H1 (cell line): ENCODE results near the gene TAS2R46. TPM values are rescaled to one million over a fixed set of nuclear protein-coding genes. Genes with fewer than 3 reads are reported as not detected.
"Not testable (repeated sequence)": the region's sequence is repeated elsewhere in the genome, so short reads cannot be mapped to it uniquely, and the experiment has no call there.

ENCODE experiments used
- CTCF ChIA-PET: fragments of 300-600 bp; sonication (Branson Sonifier 250); formaldehyde crosslinking; loops from one replicate; lab custom pipeline; 2021; ENCODE audit not compliant: partially characterized antibody; lab: Charles Lee
- POLR2A ChIA-PET: fragments of 300-600 bp; sonication (Branson Sonifier 250); formaldehyde crosslinking; loops from one replicate; lab custom pipeline; 2021; ENCODE audit warnings: inconsistent platforms; ENCODE audit not compliant: partially characterized antibody; lab: Charles Lee
- DNase-seq, 2 experiments: peaks; one replicate each; pipeline versions ENCODE4 v3.0.0 to v3.0.0-alpha.2; 2010 to 2022; ENCODE audit warnings: low spot score in 2 of 2, low read depth in 1 of 2, mixed read lengths in 1 of 2
- FAIRE-seq: peaks from 2 replicates; lab custom pipeline; 2011; peaks lifted over from hg19 to GRCh38; lab: Jason Lieb, UNC
- H2AFZ ChIP-seq: 2 replicates; pipeline ENCODE4 v1.8.1; 2012; ENCODE audit warnings: low read length, inconsistent platforms
- H2AK5ac ChIP-seq: 2 replicates; pipeline ENCODE4 v1.6.1; 2013; ENCODE audit warnings: low read depth, low read length
- H2BK120ac ChIP-seq: replicated peaks from 2 replicates; pipeline ENCODE3; 2013; ENCODE audit warnings: low read depth, low read length, inconsistent platforms
- H2BK12ac ChIP-seq: 2 replicates; pipeline ENCODE4 v1.6.1; 2013; ENCODE audit warnings: low read depth, low read length
- H2BK15ac ChIP-seq: 2 replicates; pipeline ENCODE4 v1.6.1; 2013; ENCODE audit warnings: low read length
- H2BK20ac ChIP-seq: 2 replicates; pipeline ENCODE4 v1.6.1; 2013; ENCODE audit warnings: low read length
- H2BK5ac ChIP-seq: 2 replicates; pipeline ENCODE4 v1.6.1; 2013; ENCODE audit warnings: low read depth, low read length
- H3K14ac ChIP-seq: 2 replicates; pipeline ENCODE4 v1.6.1; 2013; ENCODE audit warnings: inconsistent platforms; ENCODE audit not compliant: insufficient read length
- H3K18ac ChIP-seq: 2 replicates; pipeline ENCODE4 v1.6.1; 2013; ENCODE audit warnings: low read length; ENCODE audit errors: extremely low read depth
- H3K23ac ChIP-seq: 2 replicates; pipeline ENCODE4 v1.6.1; 2013; ENCODE audit warnings: inconsistent platforms; ENCODE audit not compliant: insufficient read length
- H3K23me2 ChIP-seq: 2 replicates; pipeline ENCODE4 v1.6.1; 2013; ENCODE audit warnings: low read depth, low read length
- H3K27ac ChIP-seq: 2 replicates; pipeline ENCODE4 v1.6.1; 2011; ENCODE audit warnings: low read depth, low read length, inconsistent platforms
- H3K27me3 ChIP-seq, 4 experiments: replicated peaks in 1 of 4; 1 replicate in 1 of 4; 2 replicates in 3 of 4; pipeline versions ENCODE4 v1.6.1 to v1.8.1; 2011 to 2013; ENCODE audit warnings: low read length in 3 of 4, mild to moderate bottlenecking in 3 of 4, inconsistent platforms in 2 of 4, mixed read lengths in 2 of 4, moderate library complexity in 1 of 4; ENCODE audit not compliant: control insufficient read depth in 3 of 4, insufficient read depth in 3 of 4; ENCODE audit errors: extremely low read depth in 1 of 4
- H3K36me3 ChIP-seq, 4 experiments: 2 replicates each; pipeline versions ENCODE4 v1.6.1 to v1.8.1; 2011 to 2013; ENCODE audit warnings: mild to moderate bottlenecking in 4 of 4, low read length in 3 of 4, moderate library complexity in 2 of 4, control low read depth in 1 of 4, inconsistent platforms in 1 of 4; ENCODE audit not compliant: insufficient read depth in 4 of 4, control insufficient read depth in 2 of 4
- H3K4ac ChIP-seq: replicated peaks from 2 replicates; pipeline ENCODE3; 2013; ENCODE audit warnings: low read length, low read depth, mixed read lengths, inconsistent platforms; ENCODE audit not compliant: insufficient read length
- H3K4me1 ChIP-seq, 4 experiments: replicated peaks in 1 of 4; 1 replicate in 1 of 4; 2 replicates in 3 of 4; pipeline versions ENCODE4 v1.6.1 to v1.8.1; 2011 to 2013; ENCODE audit warnings: low read length in 3 of 4, inconsistent platforms in 2 of 4, mixed read lengths in 1 of 4; ENCODE audit not compliant: insufficient read depth in 4 of 4, control insufficient read depth in 3 of 4
- H3K4me2 ChIP-seq, 2 experiments: 2 replicates each; pipeline versions ENCODE4 v1.6.1 to v1.8.1; 2011 to 2013; ENCODE audit warnings: low read depth in 2 of 2, low read length in 2 of 2, control low read depth in 1 of 2, inconsistent platforms in 1 of 2, mild to moderate bottlenecking in 1 of 2; ENCODE audit not compliant: insufficient read depth in 1 of 2
- H3K4me3 ChIP-seq, 4 experiments: fragments of 200-600, 300-600 bp in 1 of 4; sonication (generic), shearing (Covaris generic), sonication (Bioruptor Twin) in 1 of 4; 2 replicates each; pipeline versions ENCODE4 v1.5.1 to v1.8.1; 2011 to 2016; ENCODE audit warnings: low read length in 4 of 4, low read depth in 3 of 4, control low read depth in 2 of 4, inconsistent platforms in 2 of 4, mild to moderate bottlenecking in 2 of 4, mixed read lengths in 1 of 4, moderate library complexity in 1 of 4; ENCODE audit not compliant: insufficient read depth in 2 of 4; ENCODE audit errors: extremely low read depth in 1 of 4
- H3K56ac ChIP-seq: replicated peaks from 2 replicates; pipeline ENCODE3; 2013; ENCODE audit warnings: low read depth, mild to moderate bottlenecking, mixed read lengths, low read length, inconsistent platforms; ENCODE audit not compliant: insufficient read length
- H3K79me1 ChIP-seq: 2 replicates; pipeline ENCODE4 v1.6.1; 2013; ENCODE audit warnings: low read depth, low read length, control low read depth
- H3K79me2 ChIP-seq, 2 experiments: 2 replicates each; pipeline versions ENCODE4 v1.6.1 to v1.8.1; 2012 to 2013; ENCODE audit warnings: low read length in 2 of 2, mild to moderate bottlenecking in 2 of 2, inconsistent platforms in 1 of 2; ENCODE audit not compliant: insufficient read depth in 2 of 2, control insufficient read depth in 1 of 2
- H3K9ac ChIP-seq, 4 experiments: replicated peaks in 1 of 4; 1 replicate in 1 of 4; 2 replicates in 3 of 4; pipeline versions ENCODE4 v1.6.1 to v1.8.1; 2011 to 2013; ENCODE audit warnings: low read depth in 3 of 4, low read length in 3 of 4, control low read depth in 2 of 4, mild to moderate bottlenecking in 2 of 4, moderate library complexity in 2 of 4, inconsistent platforms in 1 of 4; ENCODE audit errors: extremely low read depth in 1 of 4
- H3K9me3 ChIP-seq, 2 experiments: 2 replicates each; pipeline versions ENCODE4 v1.6.1 to v1.8.1; 2012 to 2013; ENCODE audit warnings: mild to moderate bottlenecking in 2 of 2, moderate library complexity in 2 of 2, control low read depth in 1 of 2, inconsistent platforms in 1 of 2, low read depth in 1 of 2, low read length in 1 of 2, mixed read lengths in 1 of 2; ENCODE audit not compliant: insufficient read depth in 2 of 2
- H4K20me1 ChIP-seq, 2 experiments: replicated peaks in 1 of 2; 2 replicates each; pipeline versions ENCODE3 to v1.8.1; 2011 to 2013; ENCODE audit warnings: inconsistent platforms in 2 of 2, low read length in 2 of 2, mild to moderate bottlenecking in 1 of 2; ENCODE audit not compliant: insufficient read depth in 2 of 2, control insufficient read depth in 1 of 2
- H4K5ac ChIP-seq: 2 replicates; pipeline ENCODE4 v1.6.1; 2013; ENCODE audit warnings: low read length, low read depth, mixed read lengths, inconsistent platforms; ENCODE audit not compliant: insufficient read length
- H4K8ac ChIP-seq: 2 replicates; pipeline ENCODE4 v1.8.0; 2013; ENCODE audit warnings: mild to moderate bottlenecking, moderate library complexity, low read length, inconsistent platforms; ENCODE audit not compliant: insufficient read depth; ENCODE audit errors: extremely low read depth
- H4K91ac ChIP-seq: replicated peaks from 2 replicates; pipeline ENCODE3; 2013; ENCODE audit warnings: low read length, mixed read lengths, inconsistent platforms; ENCODE audit not compliant: insufficient read length
- WGBS, 2 experiments: shearing (Covaris generic) in 1 of 2; methylation state at CpG; one replicate each; pipeline versions ENCODE4 v1.1.6 to v1.1.7; 2013 to 2015; ENCODE audit warnings: low lambda C conversion rate in 2 of 2, mixed read lengths in 2 of 2, inconsistent platforms in 1 of 2, low coverage in 1 of 2, missing lambda C conversion rate in 1 of 2; ENCODE audit not compliant: insufficient replicate concordance in 2 of 2, insufficient coverage in 1 of 2, insufficient read length in 1 of 2; ENCODE audit errors: extremely low coverage in 1 of 2, missing lambda C conversion rate in 1 of 2; 5-methylcytosine and 5-hydroxymethylcytosine counted together
- polyA plus RNA-seq, 7 experiments: library from polyadenylated mRNA; depleted of rRNA in 3 of 7; stranded (reverse) in 5 of 7; unstranded in 2 of 7; fragments of >200 nt in 5 of 7; fragments of 200-250 nt in 2 of 7; gene quantifications; 1 replicate in 5 of 7; 2 replicates in 1 of 7; 4 replicates in 1 of 7; pipeline versions ENCODE4 v1.2.1 to v1.2.3, GENCODE V29; 2011 to 2013; ENCODE audit warnings: missing spikeins in 2 of 7, mixed read lengths in 2 of 7
- total RNA-seq: library from RNA; stranded (reverse); fragmentation: NEBNext Ultra II Directional; extraction: Animal tissue kit (Norgen Biotek cat#: 25700); gene quantifications from 2 replicates; pipeline ENCODE4 v1.2.1, GENCODE V29; 2021

The TAS2R46 gene
- total and polyA plus RNA-seq, 2 of the 8 experiments (the other 6 are each of a cell fraction or from before 2014, with no cell fraction given), result 0.14 TPM; not detected in 1

DNA sequence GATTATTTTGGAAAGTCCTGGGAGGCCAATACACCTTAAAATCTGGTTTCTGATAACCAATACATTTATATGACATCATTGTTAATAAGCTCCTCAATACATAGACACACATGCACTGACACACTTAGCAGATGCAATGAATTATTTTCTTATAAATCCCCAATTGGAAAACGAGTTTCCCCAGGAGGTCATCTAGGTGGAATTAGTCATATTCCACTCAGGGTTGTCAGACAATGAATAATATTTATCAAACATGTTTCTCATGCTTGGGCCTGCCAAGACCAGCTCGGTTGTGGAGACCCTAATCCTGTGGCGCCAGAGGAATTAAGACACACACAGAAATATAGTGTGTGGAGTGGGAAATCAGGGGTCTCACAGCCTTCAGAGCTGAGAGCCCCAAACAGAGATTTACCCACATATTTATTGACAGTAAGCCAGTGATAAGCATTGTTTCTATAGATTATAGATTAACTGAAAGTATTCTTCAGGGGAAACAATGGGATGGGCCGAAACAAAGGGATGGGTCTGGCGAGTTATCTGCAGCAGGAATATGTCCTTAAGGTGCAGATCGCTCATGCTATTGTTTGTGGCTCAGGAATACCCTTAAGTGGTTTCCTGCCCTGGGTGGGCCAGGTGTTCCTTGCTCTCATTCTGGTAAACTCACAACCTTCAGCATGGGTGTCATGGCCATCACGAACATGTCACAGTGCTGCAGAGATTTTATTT lies 12.1 kb downstream of the TAS2R46 start:
- DNase-seq, H3K9ac ChIP-seq: not testable (repeated sequence)
- CTCF ChIA-PET, result interaction anchor here (0.6 kb wide), 1 partner anchor 424 kb away, joined by 3 read pairs; no protein-coding TSS in a partner anchor

More for the DNA sequence above, 12.1 kb downstream of the TAS2R46 start:
- H3K14ac ChIP-seq, H4K91ac ChIP-seq, H3K4me3 ChIP-seq, H3K56ac ChIP-seq, H2AFZ ChIP-seq, H2BK5ac ChIP-seq, H3K27ac ChIP-seq, H4K5ac ChIP-seq, H3K23ac ChIP-seq, H2BK15ac ChIP-seq, H3K4me2 ChIP-seq, H3K79me2 ChIP-seq, H3K4me1 ChIP-seq, H2BK20ac ChIP-seq, H2AK5ac ChIP-seq, H3K4ac ChIP-seq, H3K79me1 ChIP-seq, H3K18ac ChIP-seq, H4K8ac ChIP-seq, H3K27me3 ChIP-seq, FAIRE-seq, H2BK120ac ChIP-seq, H4K20me1 ChIP-seq, H3K23me2 ChIP-seq, H2BK12ac ChIP-seq: not testable (repeated sequence)
- POLR2A ChIA-PET, result interaction anchor here (0.6 kb wide), 1 partner anchor 28 kb away, joined by 3 read pairs; no protein-coding TSS in a partner anchor
- WGBS, 2 experiments, result 95% methylated on average over 7 of the region's 7 CpGs; no CpG with 5 or more reads in 1 of the 2 experiments
- Histone ChIP-seq H3K36me3 (peaks cover 0 to 11% (median 3%) of the 10 kb centered on the region in 4 experiments; a peak in 3 of 8 replicates), H3K9me3 (peaks cover 12 to 15% of the 10 kb centered on the region in 2 experiments)
